T-cell (primary cell): ENCODE measurements around the gene RNU7-1. TPM values are rescaled to one million over a fixed set of nuclear protein-coding genes. Genes with fewer than 3 reads are reported as not detected.

Experiments used
- ATAC-seq, 4 experiments: fragments of 200-7000 bp in 3 of 4; fragments of 150-1000 bp in 1 of 4; cut with Tn5 transposase; replicated peaks in 1 of 4; 1 replicate in 3 of 4; 2 replicates in 1 of 4; pipeline ENCODE4 v1.10.0; 2021; ENCODE audit warnings: moderate library complexity in 3 of 4, mild to moderate bottlenecking in 2 of 4, moderate number of reproducible peaks in 1 of 4
- CTCF ChIA-PET, 2 donors: fragments of 300-600 bp; sonication (Branson Sonifier 250); formaldehyde crosslinking; loops; one replicate each; lab custom pipeline; 2022; ENCODE audit warnings: antibody characterized with exemption in 2 of 2; lab: Charles Lee
- POLR2A ChIA-PET, 2 donors: fragments of 300-600 bp; sonication (Branson Sonifier 250); formaldehyde crosslinking; loops; one replicate each; lab custom pipeline; 2022; ENCODE audit warnings: antibody characterized with exemption in 2 of 2; lab: Charles Lee
- DNase-seq, 35 experiments: peaks; one replicate each; pipeline versions ENCODE4 v3.0.0 to v3.0.0-alpha.2; 2013 to 2023
- H3K27ac ChIP-seq: one replicate; pipeline ENCODE4 v1.5.1; 2013; ENCODE audit warnings: low read length
- H3K27me3 ChIP-seq, 2 experiments: replicated peaks in 1 of 2; 1 replicate in 1 of 2; 2 replicates in 1 of 2; pipeline versions ENCODE4 v1.6.1 to v1.7.0; 2013; ENCODE audit warnings: low read length in 1 of 2, mixed read lengths in 1 of 2; ENCODE audit not compliant: control insufficient read depth in 2 of 2, insufficient read depth in 2 of 2; ENCODE audit errors: extremely low read depth in 1 of 2
- H3K36me3 ChIP-seq, 2 donors: 1 replicate in 1 of 2; 2 replicates in 1 of 2; pipeline versions ENCODE4 v1.6.1 to v1.7.0; 2013; ENCODE audit warnings: low read length in 1 of 2; ENCODE audit not compliant: control insufficient read depth in 2 of 2, insufficient read depth in 1 of 2; ENCODE audit errors: extremely low read depth in 1 of 2
- H3K4me1 ChIP-seq, 2 experiments: 1 replicate in 1 of 2; 2 replicates in 1 of 2; pipeline versions ENCODE4 v1.6.1 to v1.7.0; 2013; ENCODE audit warnings: low read length in 2 of 2, mixed read lengths in 1 of 2; ENCODE audit not compliant: insufficient read depth in 2 of 2, control insufficient read depth in 1 of 2; ENCODE audit errors: extremely low read depth in 1 of 2
- H3K4me3 ChIP-seq, 2 donors: 1 replicate in 1 of 2; 2 replicates in 1 of 2; pipeline versions ENCODE4 v1.5.1 to v1.7.0; 2013; ENCODE audit warnings: mild to moderate bottlenecking in 2 of 2, low read length in 1 of 2, moderate library complexity in 1 of 2; ENCODE audit not compliant: control insufficient read depth in 1 of 2; ENCODE audit errors: extremely low read depth in 1 of 2
- H3K9me3 ChIP-seq: 2 replicates; pipeline ENCODE4 v1.7.0; 2013
- H3K27ac Mint-ChIP-seq, 2 donors: one replicate each; pipeline ENCODE4 v1.8.0; 2020 to 2021; ENCODE audit warnings: mild to moderate bottlenecking in 2 of 2, mixed read lengths in 2 of 2
- H3K27me3 Mint-ChIP-seq, 2 donors: one replicate each; pipeline ENCODE4 v1.8.0; 2021 to 2022; ENCODE audit warnings: mixed read lengths in 2 of 2
- H3K36me3 Mint-ChIP-seq: one replicate; pipeline ENCODE4 v1.8.0; 2021; ENCODE audit warnings: mixed read lengths
- H3K4me1 Mint-ChIP-seq, 3 donors: one replicate each; pipeline ENCODE4 v1.8.0; 2020 to 2022; ENCODE audit warnings: mixed read lengths in 3 of 3, mild to moderate bottlenecking in 1 of 3
- H3K4me3 Mint-ChIP-seq, 3 donors: one replicate each; pipeline ENCODE4 v1.8.0; 2020 to 2022; ENCODE audit warnings: mild to moderate bottlenecking in 3 of 3, mixed read lengths in 3 of 3, moderate library complexity in 3 of 3
- H3K9me3 Mint-ChIP-seq, 3 donors: one replicate each; pipeline ENCODE4 v1.8.0; 2020 to 2022; ENCODE audit warnings: mixed read lengths in 3 of 3
- WGBS: methylation state at CpG from one replicate; pipeline ENCODE4 v1.1.5; 2013; ENCODE audit warnings: missing lambda C conversion rate; ENCODE audit not compliant: insufficient coverage; 5-methylcytosine and 5-hydroxymethylcytosine counted together
- total RNA-seq, 35 experiments: library from RNA in 6 of 35; stranded (reverse) in 6 of 35; fragments of 120-200 nt in 1 of 35; gene quantifications; one replicate each; pipeline versions ENCODE4 v1.2.1 to v1.2.4 and lab custom pipeline; 2013 to 2026

RNU7-1 gene
- total RNA-seq, 5 donors from 2014 or later (not counting 1 experiment from before 2014, with no cell fraction given) = not detected

DNA sequence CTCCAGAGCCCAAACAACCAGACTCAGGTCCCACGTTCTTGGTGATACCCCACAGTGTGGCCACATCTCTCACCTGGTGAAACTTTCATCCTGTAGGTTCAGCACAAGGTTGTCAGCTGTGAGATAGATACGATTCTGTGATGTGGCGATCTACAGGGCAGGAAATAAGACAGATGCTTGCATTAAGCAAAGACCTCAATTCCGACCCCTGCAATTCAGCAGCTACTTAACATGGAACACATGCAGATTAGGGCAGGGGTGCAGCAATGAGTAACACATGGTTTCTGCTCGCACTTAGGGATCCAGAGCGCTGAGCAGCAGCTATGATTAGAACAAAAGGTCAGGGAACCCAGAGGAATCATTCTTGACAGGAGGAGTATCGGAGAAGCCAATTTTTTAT is 22.7 kb downstream of the RNU7-1 start:
- DNase-seq = peak in 1 of 35 experiments; percentile 1
- POLR2A ChIA-PET = interaction anchor here (0.8 to 1.0 kb wide), 3 partner anchors 12 to 23 kb away, joined by 3 to 6 read pairs (median 3); partner anchors contain the start of genes C12orf57 (in 1 of the 2) and RNU7-1 (in 1 of the 2)
- no peaks in the 10 kb centered on the region for H3K9me3 ChIP-seq
- peaks cover 3 to 43% of the 10 kb centered on the region in 2 donors for H3K36me3 ChIP-seq
- H3K9me3 Mint-ChIP-seq = no peaks in the 10 kb centered on the region
- H3K27ac Mint-ChIP-seq = peak overlapping the region; percentile 53 to 56
- peaks cover 39 to 58% (median 51%) of the 10 kb centered on the region in 3 donors for H3K4me1 Mint-ChIP-seq
- ATAC-seq = no peak
- no peak overlapping the region for H3K4me3 ChIP-seq
- H3K27me3 Mint-ChIP-seq = no peaks in the 10 kb centered on the region
- peaks cover 28% of the 10 kb centered on the region for H3K36me3 Mint-ChIP-seq
- H3K27me3 ChIP-seq = no peaks in the 10 kb centered on the region
- H3K27ac ChIP-seq = no peak overlapping the region
- peaks cover 18 to 66% of the 10 kb centered on the region in 2 experiments for H3K4me1 ChIP-seq
- CTCF ChIA-PET = interaction anchor here (0.6 to 3.2 kb wide), 8 partner anchors 17 to 94 kb away, joined by 3 to 11 read pairs (median 5); partner anchors contain the start of genes C12orf57 (in 2 of the 2), RNU7-1 (in 2 of the 2) and SPSB2 (in 1 of the 2)
- H3K4me3 Mint-ChIP-seq = no peak overlapping the region
- 82% methylated on average over 6 of the region's 7 CpGs for WGBS

DNA sequence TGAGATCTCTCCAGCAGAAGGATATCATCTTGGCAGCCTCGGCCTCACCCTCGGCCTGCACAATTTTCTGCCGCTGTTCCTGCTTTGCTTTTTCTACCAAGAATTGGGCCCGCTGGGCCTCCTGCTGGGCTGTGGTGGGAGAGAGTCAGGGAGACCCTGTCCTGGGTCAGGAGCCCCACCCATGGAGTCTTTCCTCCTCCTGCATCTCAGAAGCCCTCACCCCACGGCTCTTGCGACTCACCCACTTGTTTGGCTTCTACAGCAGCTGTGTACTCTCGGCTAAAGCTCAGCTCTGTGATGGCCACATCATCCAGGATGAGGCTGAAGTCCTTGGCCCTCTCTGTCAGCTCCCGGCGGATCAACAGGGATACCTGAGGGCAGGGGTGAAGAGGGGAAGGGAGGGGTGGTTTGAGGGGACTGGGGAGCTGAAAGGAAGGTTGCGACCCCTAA is 24.1 kb downstream of the RNU7-1 start:
- CTCF ChIA-PET = interaction anchor here (0.6 to 2.5 kb wide), 6 partner anchors 16 to 95 kb away, joined by 3 to 25 read pairs (median 6); partner anchors contain the start of genes C12orf57 (in 1 of the 2), RNU7-1 (in 1 of the 2) and SPSB2 (in 1 of the 2)
- Histone ChIP-seq H3K27me3 (no peaks in the 10 kb centered on the region), H3K36me3 (peaks cover 3 to 46% of the 10 kb centered on the region in 2 donors), H3K27ac (no peak overlapping the region), H3K9me3 (no peaks in the 10 kb centered on the region), H3K4me3 (no peak overlapping the region), H3K4me1 (peaks cover 14 to 59% of the 10 kb centered on the region in 2 experiments)
- POLR2A ChIA-PET = no interaction called here
- Mint-ChIP-seq H3K27ac (peak overlapping the region in 1 of 2 donors; percentile 39), H3K36me3 (peaks cover 30% of the 10 kb centered on the region), H3K4me3 (no peak overlapping the region), H3K9me3 (no peaks in the 10 kb centered on the region), H3K27me3 (no peaks in the 10 kb centered on the region), H3K4me1 (peaks cover 41 to 59% (median 54%) of the 10 kb centered on the region in 3 donors)
- ATAC-seq = no peak
- 78% methylated on average over 3 of the region's 10 CpGs for WGBS
- no peak for DNase-seq

GRCh38 chr12:6968426-6968825 is 24.8 kb downstream of the RNU7-1 start:
- ChIA-PET POLR2A (interaction anchor here (0.6 to 1.7 kb wide), 3 partner anchors 25 to 355 kb away, joined by 3 to 19 read pairs (median 4); partner anchors contain the start of genes C12orf57 (in 1 of the 2) and RNU7-1 (in 1 of the 2)), CTCF (interaction anchor here (0.5 to 2.5 kb wide), 10 partner anchors 10 to 96 kb away, joined by 3 to 25 read pairs (median 5); partner anchors contain the start of genes C12orf57 (in 1 of the 2), RNU7-1 (in 1 of the 2) and SPSB2 (in 1 of the 2))
- H3K27me3 Mint-ChIP-seq = no peaks in the 10 kb centered on the region
- peak overlapping the region; percentile 89 to 100 (median 100) for H3K4me3 Mint-ChIP-seq
- Histone ChIP-seq H3K4me1 (peaks cover 14 to 52% of the 10 kb centered on the region in 2 experiments), H3K4me3 (no peak overlapping the region), H3K27ac (no peak overlapping the region), H3K9me3 (no peaks in the 10 kb centered on the region), H3K36me3 (peaks cover 6 to 47% of the 10 kb centered on the region in 2 donors), H3K27me3 (no peaks in the 10 kb centered on the region)
- peaks cover 33% of the 10 kb centered on the region for H3K36me3 Mint-ChIP-seq
- peak overlapping the region; percentile 99 to 100 for H3K27ac Mint-ChIP-seq
- peaks cover 45 to 60% (median 57%) of the 10 kb centered on the region in 3 donors for H3K4me1 Mint-ChIP-seq
- H3K9me3 Mint-ChIP-seq = no peaks in the 10 kb centered on the region
- ATAC-seq (no peak), DNase-seq (no peak)
- WGBS = 96% methylated on average over 7 of the region's 9 CpGs

DNA sequence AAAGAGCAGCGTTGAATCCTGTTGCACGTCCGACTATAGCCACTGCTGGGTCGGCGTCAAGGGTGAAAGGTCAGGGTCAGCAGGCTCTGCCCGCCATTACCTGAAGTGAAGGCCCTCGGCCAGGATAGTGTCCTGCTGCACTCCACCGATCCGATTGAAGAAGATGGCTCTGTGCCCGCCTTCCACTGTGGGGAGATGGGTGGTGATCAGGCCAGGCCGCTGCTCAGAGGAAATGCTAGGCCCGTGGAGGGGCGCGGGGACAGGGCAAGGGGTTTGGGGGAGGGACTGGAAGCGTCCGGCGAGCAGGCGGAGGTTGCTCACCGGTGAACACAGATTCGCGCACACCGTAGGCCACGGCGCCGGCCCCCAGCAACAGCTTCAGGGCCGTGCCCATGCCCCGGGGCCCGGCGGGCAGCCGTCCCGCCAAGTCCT is 26.5 kb downstream of the RNU7-1 start:
- WGBS = under 1% methylated on average over 31 of the region's 31 CpGs
- peak overlapping the region; percentile 89 to 100 (median 100) for H3K4me3 Mint-ChIP-seq

DNA sequence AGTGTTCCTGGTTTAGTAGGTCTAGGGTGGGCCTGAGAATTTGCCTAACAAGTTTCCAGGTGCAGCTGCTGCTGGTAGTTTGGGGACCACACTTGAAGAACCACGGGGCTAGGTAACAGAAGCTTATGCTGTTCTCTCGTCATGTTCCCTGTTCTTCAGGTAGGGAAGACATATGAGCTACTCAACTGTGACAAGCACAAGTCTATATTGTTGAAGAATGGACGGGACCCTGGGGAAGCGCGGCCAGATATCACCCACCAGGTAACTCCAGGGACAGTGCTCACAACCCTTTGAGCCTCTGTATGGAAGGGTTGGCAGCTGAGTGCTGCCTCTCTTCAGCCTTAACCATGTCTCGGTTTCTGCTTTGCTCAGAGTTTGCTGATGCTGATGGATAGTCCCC is 30.6 kb downstream of the RNU7-1 start:
- peaks cover 32% of the 10 kb centered on the region for H3K36me3 Mint-ChIP-seq
- no peak overlapping the region for H3K4me3 Mint-ChIP-seq
- POLR2A ChIA-PET = interaction anchor here in 1 of 2 donors (1.4 kb wide), 1 partner anchor 44 kb away, joined by 4 read pairs; the partner anchor contains the start of gene LPCAT3
- H3K27me3 Mint-ChIP-seq = no peaks in the 10 kb centered on the region
- H3K4me1 Mint-ChIP-seq = peaks cover 25 to 36% (median 34%) of the 10 kb centered on the region in 3 donors
- H3K4me1 ChIP-seq = peaks cover 7 to 22% of the 10 kb centered on the region in 2 experiments
- ATAC-seq (no peak), DNase-seq (no peak)
- H3K27ac ChIP-seq = no peak overlapping the region
- CTCF ChIA-PET = no interaction called here
- peaks cover 9 to 59% of the 10 kb centered on the region in 2 donors for H3K36me3 ChIP-seq
- no peaks in the 10 kb centered on the region for H3K27me3 ChIP-seq
- H3K9me3 ChIP-seq = no peaks in the 10 kb centered on the region
- no peaks in the 10 kb centered on the region for H3K9me3 Mint-ChIP-seq
- peak overlapping the region in 1 of 2 donors; percentile 28 for H3K27ac Mint-ChIP-seq
- H3K4me3 ChIP-seq = no peak overlapping the region
- WGBS = 98% methylated on average over 6 of the region's 6 CpGs

More for the DNA sequence above, 26.5 kb downstream of the RNU7-1 start:
- Histone ChIP-seq H3K36me3 (peaks cover 6 to 61% of the 10 kb centered on the region in 2 donors), H3K27ac (peak overlapping the region; percentile 73), H3K9me3 (no peaks in the 10 kb centered on the region), H3K4me1 (peaks cover 14 to 37% of the 10 kb centered on the region in 2 experiments), H3K4me3 (peak overlapping the region; percentile 93 to 96), H3K27me3 (no peaks in the 10 kb centered on the region)
- no peaks in the 10 kb centered on the region for H3K27me3 Mint-ChIP-seq
- POLR2A ChIA-PET = no interaction called here
- H3K36me3 Mint-ChIP-seq = peaks cover 36% of the 10 kb centered on the region
- peaks cover 37 to 50% (median 45%) of the 10 kb centered on the region in 3 donors for H3K4me1 Mint-ChIP-seq
- peak overlapping the region; percentile 99 to 100 for H3K27ac Mint-ChIP-seq
- no peaks in the 10 kb centered on the region for H3K9me3 Mint-ChIP-seq
- CTCF ChIA-PET = interaction anchor here in 1 of 2 donors (0.6 to 2.5 kb wide), 2 partner anchors 57 to 97 kb away, joined by 5 to 7 read pairs; partner anchors contain the start of gene SPSB2
- peak in 2 of 4 experiments; percentile 8 to 18 for ATAC-seq
- DNase-seq = peak in 1 of 35 experiments; percentile 22
